ENCODE results near the gene HOXA9.

Gene HOXA9

GRCh38 chr7:27131390-27131819 lies 33.9 kb downstream of the HOXA9 start:
- H3K4me3 ChIP-seq (replicated peaks; ENCODE audit: low read depth, low read length), result peak overlapping the region; percentile 42
- no peak for TF ChIP-seq CTCF (IDR thresholded peaks at IDR 0.05; ENCODE audit: low read depth, low read length, missing control alignments)
- no peak for DNase-seq (ENCODE audit: extremely low read depth, low read depth)

- no peak for DNase-seq (ENCODE audit: extremely low read depth, low read depth)
- TF ChIP-seq CTCF (IDR thresholded peaks at IDR 0.05; ENCODE audit: low read depth, low read length, missing control alignments), result no peak
- peak within 1 kb of the TSS; percentile 42 for H3K4me3 ChIP-seq (replicated peaks; ENCODE audit: low read depth, low read length)
These were observed 34.6 kb downstream of the HOXA9 start, which contains the start of gene HOXA4 for GRCh38 chr7:27130540-27131389. TSS of gene HOXA4 (minus strand) at chr7:27130757. CDS start at chr7:27130733, 24 bp downstream.

GRCh38 chr7:27129729-27130539 lies 35.4 kb downstream of the HOXA9 start:
- H3K4me3 ChIP-seq (replicated peaks; ENCODE audit: low read depth, low read length), result 0 out of 2 replicates have a peak overlapping the region, but pooled peaks have one; percentile 42
- TF ChIP-seq CTCF (IDR thresholded peaks at IDR 0.05; ENCODE audit: low read depth, low read length, missing control alignments), result no peak
- no peak for DNase-seq (ENCODE audit: extremely low read depth, low read depth)

GRCh38 chr7:27128776-27129728 lies 36.3 kb downstream of the HOXA9 start:
- no peak for TF ChIP-seq CTCF (IDR thresholded peaks at IDR 0.05; ENCODE audit: low read depth, low read length, missing control alignments)
- no peak overlapping the region for H3K4me3 ChIP-seq (replicated peaks; ENCODE audit: low read depth, low read length)
- no peak for DNase-seq (ENCODE audit: extremely low read depth, low read depth)

- no peak for TF ChIP-seq CTCF (IDR thresholded peaks at IDR 0.05; ENCODE audit: low read depth, low read length, missing control alignments)
- DNase-seq (ENCODE audit: extremely low read depth, low read depth), result no peak
- H3K4me3 ChIP-seq (replicated peaks; ENCODE audit: low read depth, low read length), result no peak overlapping the region
These were observed 37.3 kb downstream of the HOXA9 start for GRCh38 chr7:27128034-27128433.

Data from HFF-Myc (cell line).